ENCODE results near the gene TTC33. TPM values are rescaled to one million over a fixed set of nuclear protein-coding genes. Genes with fewer than 3 reads are reported as not detected.
A peak's percentile ranks its signal among the peaks of the same experiment; 100 is the strongest.

TTC33 gene
- total and polyA plus RNA-seq, 2 of the 13 experiments (the other 11 are each of a cell fraction or from before 2014, with no cell fraction given), result 4.5 to 20.0 TPM

DNA sequence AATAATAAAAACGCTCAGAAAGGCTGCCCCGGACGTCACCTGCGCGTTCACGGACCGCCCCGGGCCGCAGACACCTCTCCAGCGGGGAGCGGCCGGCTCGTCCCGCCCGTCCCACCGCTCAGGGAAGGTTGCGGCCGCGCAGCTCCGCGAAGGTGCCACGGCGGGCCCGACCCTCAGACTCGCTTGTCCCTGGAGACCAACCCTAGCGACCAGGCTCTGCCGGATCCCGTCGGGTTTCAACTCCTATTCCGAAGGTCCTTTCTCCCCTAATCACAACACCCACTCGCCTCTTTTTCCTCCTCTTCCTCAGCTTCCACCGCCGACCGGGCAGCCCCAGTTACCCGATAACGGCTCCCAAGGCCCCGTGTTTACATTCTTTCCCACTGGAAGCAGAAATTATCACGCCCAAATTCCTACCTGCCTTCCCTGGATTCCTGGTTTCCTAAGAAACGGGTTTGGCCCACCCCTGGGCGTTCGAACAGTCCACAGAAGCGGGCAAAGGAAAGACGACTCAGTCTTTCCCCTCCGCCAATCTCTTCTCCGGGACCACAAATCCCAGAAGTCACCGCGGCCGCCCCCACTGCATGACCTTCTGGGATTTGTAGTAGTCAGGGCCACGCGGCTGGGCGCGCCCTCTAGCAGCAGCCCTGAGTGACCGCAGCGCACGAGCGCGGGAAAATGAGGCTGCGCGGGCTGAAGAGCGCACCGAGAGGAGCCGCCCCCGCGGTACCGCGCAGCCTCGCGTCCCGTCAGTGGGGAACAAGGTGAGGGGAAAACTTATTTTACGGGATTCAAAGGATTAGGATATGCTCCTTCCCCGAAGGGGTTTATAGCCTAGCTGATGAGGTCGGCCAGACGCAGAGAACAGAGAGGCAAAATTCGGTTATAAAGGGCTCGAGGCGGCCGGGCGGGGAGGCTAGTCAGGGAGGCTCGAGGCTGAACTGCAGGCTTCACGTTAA is at the start of gene TTC33 (continued):
- TF ChIP-seq ZNF350 (CRISPR knock-in tag; IDR thresholded peaks at IDR 0.05; ENCODE audit: borderline replicate concordance, low read depth) (peak; percentile 63; the same call in 1 of the 2 replicates), ZNF343 (CRISPR knock-in tag; IDR thresholded peaks at IDR 0.05) (no peak), NCOA5 (CRISPR knock-in tag; IDR thresholded peaks at IDR 0.05) (no peak), SOX6 (IDR thresholded peaks at IDR 0.05) (no peak), SOX6 (CRISPR knock-in tag; IDR thresholded peaks at IDR 0.05) (peak; percentile 54), EED (CRISPR knock-in tag; IDR thresholded peaks at IDR 0.05) (0 out of 2 replicates have a peak, but pooled peaks have one; percentile 48), ZC3H13 (CRISPR knock-in tag; IDR thresholded peaks at IDR 0.05) (peak; percentile 66; the same call in 1 of the 2 replicates), CC2D1A (CRISPR knock-in tag; IDR thresholded peaks at IDR 0.05) (no peak), ZNF256 (CRISPR knock-in tag; conservative IDR thresholded peaks at IDR 0.05) (no peak), ZBTB1 (CRISPR knock-in tag; IDR thresholded peaks at IDR 0.05; ENCODE audit: borderline replicate concordance) (no peak), IRX3 (CRISPR knock-in tag; IDR thresholded peaks at IDR 0.05; ENCODE audit: borderline replicate concordance, low read depth) (no peak; the same call in 1 of the 2 replicates), ZNF367 (CRISPR knock-in tag; IDR thresholded peaks at IDR 0.05; ENCODE audit: borderline replicate concordance) (no peak), SIN3A (IDR thresholded peaks at IDR 0.05; ENCODE audit: borderline replicate concordance, low read depth, low read length) (no peak), ETV5 (CRISPR knock-in tag; IDR thresholded peaks at IDR 0.05; ENCODE audit: borderline replicate concordance) (no peak; the same call in 1 of the 2 replicates), ZIK1 (CRISPR knock-in tag; IDR thresholded peaks at IDR 0.05; ENCODE audit: borderline replicate concordance, low read depth) (no peak), ZBTB34 (CRISPR knock-in tag; IDR thresholded peaks at IDR 0.05) (no peak), UBTF (CRISPR knock-in tag; IDR thresholded peaks at IDR 0.05) (peak; percentile 59), BHLHE40 (IDR thresholded peaks at IDR 0.05; ENCODE audit: low read length) (peak; percentile 59), MAZ (IDR thresholded peaks at IDR 0.05; ENCODE audit: borderline replicate concordance, low read depth, low read length) (peak; percentile 69), MAZ (CRISPR knock-in tag; IDR thresholded peaks at IDR 0.05; ENCODE audit: low read depth) (peak; percentile 68; the same call in 1 of the 2 replicates), RBFOX2 (IDR thresholded peaks at IDR 0.05; ENCODE audit: low read depth, low read length) (peak; percentile 71), HNRNPLL (IDR thresholded peaks at IDR 0.05; ENCODE audit: low read depth, low read length, poor library complexity, severe bottlenecking) (peak; percentile 58), SOX13 (IDR thresholded peaks at IDR 0.05) (no peak), SOX13 (CRISPR knock-in tag; conservative IDR thresholded peaks at IDR 0.05 in 1 of 2, IDR thresholded peaks at IDR 0.05 in 1 of 2) (peak in 1 of 2 experiments; percentile 44; a peak in 2 of 4 replicates)
- TF ChIP-seq, protein P1, sequence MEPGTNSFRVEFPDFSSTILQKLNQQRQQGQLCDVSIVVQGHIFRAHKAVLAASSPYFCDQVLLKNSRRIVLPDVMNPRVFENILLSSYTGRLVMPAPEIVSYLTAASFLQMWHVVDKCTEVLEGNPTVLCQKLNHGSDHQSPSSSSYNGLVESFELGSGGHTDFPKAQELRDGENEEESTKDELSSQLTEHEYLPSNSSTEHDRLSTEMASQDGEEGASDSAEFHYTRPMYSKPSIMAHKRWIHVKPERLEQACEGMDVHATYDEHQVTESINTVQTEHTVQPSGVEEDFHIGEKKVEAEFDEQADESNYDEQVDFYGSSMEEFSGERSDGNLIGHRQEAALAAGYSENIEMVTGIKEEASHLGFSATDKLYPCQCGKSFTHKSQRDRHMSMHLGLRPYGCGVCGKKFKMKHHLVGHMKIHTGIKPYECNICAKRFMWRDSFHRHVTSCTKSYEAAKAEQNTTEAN (CRISPR knock-in tag; conservative IDR thresholded peaks at IDR 0.05), result no peak
